Neural progenitor cell (in vitro differentiated cells): Measurements from ENCODE around the gene LGR4. TPM values are rescaled to one million over a fixed set of nuclear protein-coding genes. Genes with fewer than 3 reads are reported as not detected.

Experiments used
- DNase-seq: peaks from one replicate; pipeline ENCODE4 v3.0.0-alpha.2; 2016; ENCODE audit warnings: low spot score
- H2AFZ ChIP-seq: fragments of 200-600 bp; sonication (generic); replicated peaks from 2 replicates; pipeline ENCODE4 v1.6.1; 2016; ENCODE audit warnings: antibody characterized with exemption
- H3F3A ChIP-seq: fragments of 200-600 bp; sonication (generic); 2 replicates; pipeline ENCODE4 v1.6.1; 2016; ENCODE audit warnings: antibody characterized with exemption, low read depth
- H3K27ac ChIP-seq: fragments of 200-600 bp; sonication (generic); 2 replicates; pipeline ENCODE4 v1.5.1; 2016; ENCODE audit warnings: mild to moderate bottlenecking
- H3K27me3 ChIP-seq: fragments of 200-600 bp; sonication (generic); 2 replicates; pipeline ENCODE4 v1.6.1; 2016; ENCODE audit warnings: mild to moderate bottlenecking, moderate library complexity
- H3K36me3 ChIP-seq: fragments of 200-600 bp; sonication (generic); 2 replicates; pipeline ENCODE4 v1.5.1; 2016
- H3K4me1 ChIP-seq: fragments of 200-600 bp; sonication (generic); 2 replicates; pipeline ENCODE4 v1.6.1; 2016; ENCODE audit warnings: mixed run types
- H3K4me2 ChIP-seq: fragments of 200-600 bp; sonication (generic); 2 replicates; pipeline ENCODE4 v1.6.1; 2016
- H3K4me3 ChIP-seq: fragments of 200-600 bp; sonication (generic); 2 replicates; pipeline ENCODE4 v1.5.1; 2016
- H3K79me2 ChIP-seq: fragments of 200-600 bp; sonication (generic); 2 replicates; pipeline ENCODE4 v1.6.1; 2016; ENCODE audit warnings: low read depth
- H3K9ac ChIP-seq: fragments of 200-600 bp; sonication (generic); 2 replicates; pipeline ENCODE4 v1.6.1; 2016
- H3K9me3 ChIP-seq: fragments of 200-600 bp; sonication (generic); 2 replicates; pipeline ENCODE4 v1.5.1; 2016; ENCODE audit warnings: low read depth
- H4K20me1 ChIP-seq: fragments of 200-600 bp; sonication (generic); 2 replicates; pipeline ENCODE4 v1.6.1; 2016; ENCODE audit warnings: low read depth
- H3K27ac Mint-ChIP-seq: 3 replicates; pipeline ENCODE4 v1.8.0; 2021; ENCODE audit warnings: mixed read lengths
- H3K27me3 Mint-ChIP-seq: 2 replicates; pipeline ENCODE4 v1.8.0; 2022; ENCODE audit warnings: low read depth, mild to moderate bottlenecking, inconsistent platforms, moderate library complexity, mixed read lengths; ENCODE audit not compliant: insufficient read depth
- H3K36me3 Mint-ChIP-seq: 3 replicates; pipeline ENCODE4 v1.8.0; 2021; ENCODE audit warnings: mixed read lengths
- H3K4me1 Mint-ChIP-seq: 3 replicates; pipeline ENCODE4 v1.8.0; 2021; ENCODE audit warnings: mixed read lengths
- H3K4me3 Mint-ChIP-seq: 3 replicates; pipeline ENCODE4 v1.8.0; 2021; ENCODE audit warnings: mild to moderate bottlenecking, moderate library complexity, mixed read lengths
- H3K9me3 Mint-ChIP-seq: 3 replicates; pipeline ENCODE4 v1.8.0; 2020; ENCODE audit warnings: mixed read lengths
- EZH2 ChIP-seq: fragments of 200-600 bp; sonication (generic); IDR thresholded peaks from 2 replicates; pipeline ENCODE4 v1.6.1; 2017; ENCODE audit warnings: antibody characterized with exemption, mild to moderate bottlenecking, moderate library complexity
- EZH2phosphoT487 ChIP-seq: fragments of 200-600 bp; sonication (generic); IDR thresholded peaks from 2 replicates; pipeline ENCODE4 v1.6.1; 2017; ENCODE audit warnings: antibody characterized with exemption
- total RNA-seq: library from RNA; depleted of rRNA; stranded (reverse); fragments of >200 nt; gene quantifications from 2 replicates; pipeline ENCODE4 v1.2.3, GENCODE V29; 2015; ENCODE audit warnings: low replicate concordance
- TF ChIP-seq, protein P1 (sequence below): fragments of 200-600 bp; sonication (generic); IDR thresholded peaks from 2 replicates; pipeline ENCODE4 v1.5.1; 2017; ENCODE audit warnings: antibody characterized with exemption, mild to moderate bottlenecking

Gene LGR4
- total RNA-seq, 1 donor from 2014 or later: 274 TPM

- Histone ChIP-seq H4K20me1 (peaks cover 40% of the 10 kb centered on the region), H3K79me2 (peaks cover 75% of the 10 kb centered on the region), H2AFZ (no peak overlapping the region), H3K4me2 (peak overlapping the region; percentile 73), H3K4me3 (no peak overlapping the region), H3F3A (peaks cover 88% of the 10 kb centered on the region), H3K27me3 (no peaks in the 10 kb centered on the region), H3K4me1 (peaks cover 94% of the 10 kb centered on the region), H3K9ac (no peak overlapping the region), H3K9me3 (no peaks in the 10 kb centered on the region), H3K36me3 (no peaks in the 10 kb centered on the region), H3K27ac (peak overlapping the region; percentile 97)
- Mint-ChIP-seq H3K27ac (peak overlapping the region; percentile 65), H3K4me1 (peaks cover 68% of the 10 kb centered on the region), H3K36me3 (peaks cover 7% of the 10 kb centered on the region), H3K9me3 (no peaks in the 10 kb centered on the region), H3K27me3 (no peaks in the 10 kb centered on the region), H3K4me3 (no peak overlapping the region)
- peak; percentile 45 for DNase-seq
- TF ChIP-seq, protein P1, sequence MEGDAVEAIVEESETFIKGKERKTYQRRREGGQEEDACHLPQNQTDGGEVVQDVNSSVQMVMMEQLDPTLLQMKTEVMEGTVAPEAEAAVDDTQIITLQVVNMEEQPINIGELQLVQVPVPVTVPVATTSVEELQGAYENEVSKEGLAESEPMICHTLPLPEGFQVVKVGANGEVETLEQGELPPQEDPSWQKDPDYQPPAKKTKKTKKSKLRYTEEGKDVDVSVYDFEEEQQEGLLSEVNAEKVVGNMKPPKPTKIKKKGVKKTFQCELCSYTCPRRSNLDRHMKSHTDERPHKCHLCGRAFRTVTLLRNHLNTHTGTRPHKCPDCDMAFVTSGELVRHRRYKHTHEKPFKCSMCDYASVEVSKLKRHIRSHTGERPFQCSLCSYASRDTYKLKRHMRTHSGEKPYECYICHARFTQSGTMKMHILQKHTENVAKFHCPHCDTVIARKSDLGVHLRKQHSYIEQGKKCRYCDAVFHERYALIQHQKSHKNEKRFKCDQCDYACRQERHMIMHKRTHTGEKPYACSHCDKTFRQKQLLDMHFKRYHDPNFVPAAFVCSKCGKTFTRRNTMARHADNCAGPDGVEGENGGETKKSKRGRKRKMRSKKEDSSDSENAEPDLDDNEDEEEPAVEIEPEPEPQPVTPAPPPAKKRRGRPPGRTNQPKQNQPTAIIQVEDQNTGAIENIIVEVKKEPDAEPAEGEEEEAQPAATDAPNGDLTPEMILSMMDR: no peak
- no peak for TF ChIP-seq EZH2
- TF ChIP-seq EZH2phosphoT487: no peak
These were observed 76.9 kb downstream of the LGR4 start for GRCh38 chr11:27395556-27396258.

DNA sequence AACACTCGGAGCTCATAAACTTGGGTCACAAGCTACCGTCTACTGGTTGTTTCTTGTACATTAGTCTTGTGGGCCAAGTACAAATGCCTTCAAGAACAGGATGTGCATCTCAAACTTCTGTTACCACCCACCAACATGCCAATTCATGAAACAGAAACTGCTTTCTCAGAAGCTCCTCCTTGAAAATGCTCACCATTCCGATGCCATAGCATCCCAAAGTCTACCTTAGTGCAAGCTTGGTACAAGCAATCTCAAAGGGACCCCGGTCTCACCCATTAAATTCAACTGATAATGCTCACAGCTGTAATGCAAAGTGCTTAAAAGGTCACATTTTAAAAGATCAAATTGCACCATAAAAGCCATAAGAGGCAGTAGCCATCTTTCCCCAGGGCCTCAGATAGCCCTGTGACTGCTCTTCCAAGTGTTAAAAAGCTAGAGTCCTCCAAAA, 77.8 kb downstream of the LGR4 start:
- Histone ChIP-seq H3K4me3 (no peak overlapping the region), H3K4me2 (peak overlapping the region; percentile 73), H3K27ac (peak overlapping the region; percentile 97), H3K9me3 (no peaks in the 10 kb centered on the region), H3K9ac (no peak overlapping the region), H3K79me2 (peaks cover 75% of the 10 kb centered on the region), H3K36me3 (peaks cover under 1% of the 10 kb centered on the region), H3F3A (peaks cover 91% of the 10 kb centered on the region), H3K27me3 (no peaks in the 10 kb centered on the region), H2AFZ (no peak overlapping the region), H3K4me1 (peaks cover 98% of the 10 kb centered on the region), H4K20me1 (peaks cover 39% of the 10 kb centered on the region)
- DNase-seq: no peak
- Mint-ChIP-seq H3K4me1 (peaks cover 76% of the 10 kb centered on the region), H3K27me3 (no peaks in the 10 kb centered on the region), H3K36me3 (peaks cover 7% of the 10 kb centered on the region), H3K27ac (peak overlapping the region; percentile 32), H3K4me3 (no peak overlapping the region), H3K9me3 (no peaks in the 10 kb centered on the region)
- no peak for TF ChIP-seq EZH2phosphoT487
- TF ChIP-seq, protein P1: no peak
- TF ChIP-seq EZH2: no peak

DNA sequence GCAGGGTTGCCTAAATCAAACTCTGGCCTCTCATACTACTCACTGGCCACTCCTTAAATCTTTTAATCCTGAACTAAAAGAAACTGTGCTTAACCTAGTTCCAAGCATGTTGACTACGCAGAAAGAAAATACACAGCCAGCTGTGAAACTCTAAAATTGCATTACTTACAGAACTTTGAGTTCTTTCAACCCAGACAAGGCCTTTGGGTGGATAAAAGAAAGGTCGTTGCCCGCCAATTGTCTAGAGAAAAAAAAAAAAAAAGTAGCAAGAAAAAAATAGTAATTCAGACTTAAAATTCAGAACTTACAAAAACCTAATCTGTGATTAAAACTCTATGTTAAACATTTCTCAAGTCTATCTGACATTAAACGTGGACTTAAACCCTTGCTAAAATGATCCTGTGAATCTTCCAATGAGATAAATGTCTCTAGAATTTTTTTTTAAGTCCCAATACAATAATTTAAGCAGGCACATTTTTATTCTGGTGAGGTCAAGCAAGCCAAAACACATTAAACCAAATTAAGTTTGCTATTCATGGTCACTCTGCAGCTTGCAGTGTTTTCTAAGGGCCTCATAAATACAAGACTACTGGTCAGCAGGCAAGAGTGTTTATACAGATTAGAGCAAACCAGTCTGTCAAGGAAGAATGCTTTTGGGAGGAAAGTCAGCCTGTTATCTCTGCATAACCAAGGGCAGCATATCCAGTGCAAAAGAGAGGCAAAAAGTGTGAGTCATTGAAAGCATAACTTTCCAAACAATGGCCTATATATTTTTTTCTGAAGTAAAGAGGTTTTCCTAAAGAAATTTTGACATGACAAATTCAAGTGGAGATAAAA, 80.1 kb downstream of the LGR4 start:
- Histone ChIP-seq H3K27me3 (no peaks in the 10 kb centered on the region), H3K4me1 (peaks cover 98% of the 10 kb centered on the region), H3K9me3 (no peaks in the 10 kb centered on the region), H3K4me3 (peak overlapping the region; percentile 32), H3K4me2 (peak overlapping the region; percentile 73), H3K27ac (peak overlapping the region; percentile 97), H4K20me1 (peaks cover 18% of the 10 kb centered on the region), H3K79me2 (peaks cover 75% of the 10 kb centered on the region), H3K9ac (no peak overlapping the region), H3F3A (peaks cover 91% of the 10 kb centered on the region), H3K36me3 (peaks cover 9% of the 10 kb centered on the region), H2AFZ (no peak overlapping the region)
- TF ChIP-seq, protein P1: no peak
- peak; percentile 40 for TF ChIP-seq EZH2phosphoT487
- no peak for TF ChIP-seq EZH2
- peak; percentile 81 for DNase-seq
- Mint-ChIP-seq H3K9me3 (no peaks in the 10 kb centered on the region), H3K27ac (peak overlapping the region; percentile 68), H3K36me3 (peaks cover 7% of the 10 kb centered on the region), H3K4me3 (peak overlapping the region; percentile 26), H3K4me1 (peaks cover 81% of the 10 kb centered on the region), H3K27me3 (no peaks in the 10 kb centered on the region)
